Right lobe of liver (tissue), 6 donors: ENCODE measurements around the gene OTOGL. TPM values are rescaled to one million over a fixed set of nuclear protein-coding genes. Genes with fewer than 3 reads are reported as not detected.
A peak's percentile ranks its signal among the peaks of the same experiment; 100 is the strongest.

ENCODE experiments used
- ATAC-seq, 4 donors: fragments of 200-7000 bp; cut with Tn5 transposase; one replicate each; pipeline ENCODE4 v1.9.1; 2020; ENCODE audit warnings: mild to moderate bottlenecking in 4 of 4, moderate library complexity in 4 of 4
- DNase-seq, 3 donors: peaks; one replicate each; pipeline ENCODE4 v3.0.0-alpha.2; 2020
- H3K27ac ChIP-seq, 3 donors: fragments of 200-600 bp; one replicate each; pipeline ENCODE4 v1.8.0; 2022
- H3K27me3 ChIP-seq, 2 donors: fragments of 200-600 bp; one replicate each; pipeline ENCODE4 v1.8.0; 2022
- H3K36me3 ChIP-seq, 4 donors: fragments of 200-600 bp; sonication (generic) in 1 of 4; one replicate each; pipeline versions ENCODE4 v1.5.1 to v1.8.0; 2017 to 2022; ENCODE audit warnings: control low read depth in 1 of 4
- H3K4me1 ChIP-seq, 4 donors: fragments of 200-600 bp; sonication (generic) in 1 of 4; one replicate each; pipeline versions ENCODE4 v1.5.1 to v1.8.0; 2017 to 2022; ENCODE audit warnings: control low read depth in 1 of 4
- H3K4me3 ChIP-seq, 3 donors: fragments of 200-600 bp; one replicate each; pipeline ENCODE4 v1.8.0; 2022
- H3K9me3 ChIP-seq, 4 donors: fragments of 200-600 bp; sonication (generic) in 1 of 4; one replicate each; pipeline versions ENCODE4 v1.5.1 to v1.8.0; 2017 to 2022; ENCODE audit warnings: control low read depth in 1 of 4
- POLR2A ChIP-seq: fragments of 450-650 bp; IDR thresholded peaks from one replicate; pipeline ENCODE4 v1.6.1; 2017; ENCODE audit warnings: antibody characterized with exemption, mild to moderate bottlenecking
- WGBS: methylation state at CpG from one replicate; pipeline ENCODE4 v1.1.6; 2018; ENCODE audit warnings: low coverage, low lambda C conversion rate; ENCODE audit not compliant: insufficient coverage; ENCODE audit errors: missing lambda C conversion rate; 5-methylcytosine and 5-hydroxymethylcytosine counted together
- intact Hi-C, 2 donors: fragments of 100-400 bp; cut with DNase I; formaldehyde crosslinking; loops; one replicate each; pipeline versions ENCODE4 v1.11.2 to v1.14.1; 2022
- total RNA-seq, 6 experiments: library from RNA; depleted of rRNA in 2 of 6; stranded (reverse); fragments of >200 nt in 2 of 6; fragmentation: NEBNext Ultra II Directional in 3 of 6; extraction: Animal tissue kit (Norgen Biotek cat#: 25700) in 3 of 6; gene quantifications; one replicate each; pipeline versions ENCODE4 v1.1.0 to v1.2.4, GENCODE V29; 2016 to 2023
- TF ChIP-seq, protein P1 (sequence below), 4 donors: fragments of 200-600 bp in 3 of 4; fragments of 450-650 bp in 1 of 4; IDR thresholded peaks; one replicate each; pipeline versions ENCODE4 v1.5.1 to v1.8.0; 2016 to 2022; ENCODE audit warnings: antibody characterized with exemption in 4 of 4, mild to moderate bottlenecking in 2 of 4
- donor health status: DM: no; HTN: yes; CAD: no.
- donor health status: DM: no; HTN: no; CAD: no.
- donor health status: DM: no; HTN: no; CAD: no.
- donor health status: DM: no; HTN: yes; CAD: no.
- donor health status: DM: no; HTN: yes; CAD: no.

The OTOGL gene
- total RNA-seq, 6 experiments from 2014 or later = 0.06 TPM; not detected in 5

DNA sequence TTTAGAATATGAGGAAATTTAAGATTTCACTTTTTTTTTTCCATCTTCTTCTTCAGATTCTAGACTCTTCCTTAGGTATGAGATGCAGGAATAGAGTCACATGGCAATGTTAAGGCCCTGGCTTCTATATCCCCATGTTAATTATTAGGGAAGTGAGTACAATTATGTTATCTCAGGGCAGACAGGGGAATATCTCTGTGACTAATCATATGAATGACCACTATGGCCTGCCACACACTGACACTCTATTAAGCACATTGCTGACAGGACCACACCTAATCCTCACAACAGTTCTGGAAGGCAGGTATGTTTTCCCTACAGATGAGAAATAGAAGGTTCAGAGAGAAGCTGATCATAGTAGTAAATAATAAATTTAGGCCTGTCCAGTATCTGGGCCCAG lies 275.3 kb downstream of the OTOGL start:
- ATAC-seq = no peak
- Histone ChIP-seq H3K36me3 (no peaks in the 10 kb centered on the region), H3K4me1 (no peaks in the 10 kb centered on the region), H3K27me3 (no peaks in the 10 kb centered on the region), H3K4me3 (no peak overlapping the region), H3K9me3 (no peaks in the 10 kb centered on the region), H3K27ac (no peak overlapping the region)
- intact Hi-C loops = no loop called here
- TF ChIP-seq POLR2A = no peak
- TF ChIP-seq, protein P1, sequence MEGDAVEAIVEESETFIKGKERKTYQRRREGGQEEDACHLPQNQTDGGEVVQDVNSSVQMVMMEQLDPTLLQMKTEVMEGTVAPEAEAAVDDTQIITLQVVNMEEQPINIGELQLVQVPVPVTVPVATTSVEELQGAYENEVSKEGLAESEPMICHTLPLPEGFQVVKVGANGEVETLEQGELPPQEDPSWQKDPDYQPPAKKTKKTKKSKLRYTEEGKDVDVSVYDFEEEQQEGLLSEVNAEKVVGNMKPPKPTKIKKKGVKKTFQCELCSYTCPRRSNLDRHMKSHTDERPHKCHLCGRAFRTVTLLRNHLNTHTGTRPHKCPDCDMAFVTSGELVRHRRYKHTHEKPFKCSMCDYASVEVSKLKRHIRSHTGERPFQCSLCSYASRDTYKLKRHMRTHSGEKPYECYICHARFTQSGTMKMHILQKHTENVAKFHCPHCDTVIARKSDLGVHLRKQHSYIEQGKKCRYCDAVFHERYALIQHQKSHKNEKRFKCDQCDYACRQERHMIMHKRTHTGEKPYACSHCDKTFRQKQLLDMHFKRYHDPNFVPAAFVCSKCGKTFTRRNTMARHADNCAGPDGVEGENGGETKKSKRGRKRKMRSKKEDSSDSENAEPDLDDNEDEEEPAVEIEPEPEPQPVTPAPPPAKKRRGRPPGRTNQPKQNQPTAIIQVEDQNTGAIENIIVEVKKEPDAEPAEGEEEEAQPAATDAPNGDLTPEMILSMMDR (IDR thresholded peaks at IDR 0.05) = no peak
- no peak for DNase-seq

DNA sequence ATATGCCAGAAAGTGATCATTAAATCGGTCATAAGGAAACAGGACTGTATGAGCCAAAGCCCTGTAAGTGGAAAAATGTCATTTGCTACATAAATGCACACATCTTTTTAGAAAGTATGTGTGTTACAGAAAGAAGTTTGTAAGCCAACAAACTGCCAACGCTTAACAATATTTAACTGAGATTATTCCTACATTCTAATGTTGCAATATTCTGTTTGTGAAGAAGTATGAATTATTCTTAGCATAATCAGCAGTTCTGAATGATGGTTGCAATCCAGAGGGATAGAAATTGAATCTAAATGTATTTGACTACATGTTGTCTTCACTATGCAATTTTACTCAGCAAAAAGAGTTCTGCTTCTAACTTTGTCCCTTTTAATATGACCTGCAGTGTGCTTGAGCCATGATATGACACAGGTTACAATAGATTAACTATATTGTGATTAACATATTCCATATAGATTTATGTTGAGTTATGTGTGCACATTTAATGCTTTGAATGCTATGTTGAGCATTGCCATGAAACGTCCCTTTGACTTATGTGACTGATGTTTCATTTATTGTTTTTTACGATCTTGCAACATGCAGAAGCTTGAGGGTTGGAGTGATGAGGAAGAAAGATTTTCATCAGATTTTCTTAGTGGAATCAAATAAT lies 277.9 kb downstream of the OTOGL start:
- 44% methylated on average over 4 of the region's 4 CpGs for WGBS
- no peaks in the 10 kb centered on the region for H3K9me3 ChIP-seq
- H3K36me3 ChIP-seq = no peaks in the 10 kb centered on the region

DNA sequence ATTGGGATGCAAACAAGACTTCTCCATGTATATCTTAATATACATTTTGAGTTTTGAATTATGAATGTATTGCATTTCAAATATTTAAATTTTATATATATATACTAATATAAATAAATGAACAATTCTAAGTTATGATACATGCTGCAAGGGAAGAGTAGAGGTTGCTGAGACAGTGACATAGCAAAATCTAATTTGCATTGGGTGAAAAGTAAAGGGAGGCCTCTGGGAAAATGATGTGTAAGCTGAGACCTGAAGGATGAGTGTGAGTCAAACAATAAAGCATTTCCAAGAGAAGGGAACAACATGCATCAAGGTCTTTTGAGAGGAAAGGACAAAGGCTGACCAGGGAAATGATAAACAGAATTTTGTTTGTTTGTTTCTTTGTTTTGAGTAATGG lies 281.8 kb downstream of the OTOGL start:
- Histone ChIP-seq H3K4me3 (no peak overlapping the region), H3K36me3 (no peaks in the 10 kb centered on the region), H3K4me1 (no peaks in the 10 kb centered on the region), H3K27ac (no peak overlapping the region), H3K27me3 (no peaks in the 10 kb centered on the region), H3K9me3 (no peaks in the 10 kb centered on the region)
- intact Hi-C loops = no loop called here
- no peak for ATAC-seq
- no peak for DNase-seq
- TF ChIP-seq, protein P1 (IDR thresholded peaks at IDR 0.05) = no peak
- TF ChIP-seq POLR2A = no peak

More for the DNA sequence above, 277.9 kb downstream of the OTOGL start:
- Histone ChIP-seq H3K27me3 (no peaks in the 10 kb centered on the region), H3K4me1 (no peaks in the 10 kb centered on the region), H3K27ac (no peak overlapping the region), H3K4me3 (no peak overlapping the region)
- ATAC-seq = no peak
- intact Hi-C loops = no loop called here
- no peak for DNase-seq
- TF ChIP-seq POLR2A = no peak
- TF ChIP-seq, protein P1 (IDR thresholded peaks at IDR 0.05) = no peak

DNA sequence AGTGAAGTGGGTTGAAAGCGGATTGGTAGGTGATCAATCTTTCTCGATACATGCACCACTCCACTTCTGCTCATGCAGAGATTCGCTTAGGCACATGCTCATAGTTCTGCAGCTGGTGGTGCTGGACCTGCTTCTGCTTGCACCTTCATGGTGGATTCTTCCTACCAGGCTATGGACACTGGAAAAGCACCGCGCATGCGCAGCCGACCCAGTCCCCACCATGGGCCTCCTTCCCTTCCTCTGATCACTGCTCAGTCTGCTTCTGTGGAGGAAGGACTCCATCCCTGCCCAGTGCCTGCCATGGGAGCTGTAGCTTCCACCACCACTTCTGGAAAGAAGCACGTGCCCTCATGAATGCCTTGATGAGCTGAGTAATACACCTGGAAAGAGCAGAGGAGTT lies 282.9 kb downstream of the OTOGL start:
- H3K4me3 ChIP-seq = no peak overlapping the region
- no peaks in the 10 kb centered on the region for H3K9me3 ChIP-seq
- H3K27me3 ChIP-seq = no peaks in the 10 kb centered on the region
- no peak overlapping the region for H3K27ac ChIP-seq
- H3K36me3 ChIP-seq = no peaks in the 10 kb centered on the region
- 75% methylated on average over 3 of the region's 8 CpGs for WGBS
- DNase-seq = no peak
- no peak for ATAC-seq
- intact Hi-C loops = no loop called here
- H3K4me1 ChIP-seq = no peaks in the 10 kb centered on the region
- no peak for TF ChIP-seq POLR2A
- TF ChIP-seq, protein P1 (IDR thresholded peaks at IDR 0.05) = no peak

DNA sequence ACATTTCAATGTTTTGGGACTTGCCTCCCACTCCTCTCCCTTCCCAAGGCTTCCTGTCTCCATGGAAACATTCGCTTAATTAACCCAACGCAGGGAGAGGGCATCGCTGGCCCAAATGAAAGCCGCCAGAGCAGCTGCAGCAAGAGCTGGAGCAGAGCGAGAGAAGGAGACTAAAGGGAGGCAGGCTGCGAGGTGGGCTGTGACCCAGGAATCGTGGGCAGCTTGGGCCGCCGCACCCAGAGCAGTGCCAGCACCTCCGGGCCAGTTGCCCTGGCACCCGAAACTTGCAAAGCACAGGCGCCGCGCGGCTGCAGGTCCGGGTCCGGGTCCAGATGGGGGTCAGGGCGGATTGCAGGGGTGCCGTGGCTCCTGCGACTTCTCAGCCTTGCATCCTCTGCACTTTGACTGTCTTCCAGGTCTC lies 301.2 kb downstream of the OTOGL start:
- no peak overlapping the region for H3K4me3 ChIP-seq
- no peak overlapping the region for H3K27ac ChIP-seq
- WGBS = 16% methylated on average over 9 of the region's 20 CpGs
- H3K36me3 ChIP-seq = no peaks in the 10 kb centered on the region
- intact Hi-C loops = no loop called here
- ATAC-seq (no peak), DNase-seq (peak in 1 of 3 donors; percentile 49)
- no peak for TF ChIP-seq POLR2A
- TF ChIP-seq, protein P1 (IDR thresholded peaks at IDR 0.05) = no peak
- no peaks in the 10 kb centered on the region for H3K4me1 ChIP-seq
- H3K27me3 ChIP-seq = no peaks in the 10 kb centered on the region
- no peaks in the 10 kb centered on the region for H3K9me3 ChIP-seq
